Hepatic stellate cell (primary cell): ENCODE data around the gene BRD4.

Experiments
- DNase-seq: peaks from one replicate; pipeline ENCODE4 v3.0.0; 2011; ENCODE audit warnings: low spot score

Gene BRD4

DNA sequence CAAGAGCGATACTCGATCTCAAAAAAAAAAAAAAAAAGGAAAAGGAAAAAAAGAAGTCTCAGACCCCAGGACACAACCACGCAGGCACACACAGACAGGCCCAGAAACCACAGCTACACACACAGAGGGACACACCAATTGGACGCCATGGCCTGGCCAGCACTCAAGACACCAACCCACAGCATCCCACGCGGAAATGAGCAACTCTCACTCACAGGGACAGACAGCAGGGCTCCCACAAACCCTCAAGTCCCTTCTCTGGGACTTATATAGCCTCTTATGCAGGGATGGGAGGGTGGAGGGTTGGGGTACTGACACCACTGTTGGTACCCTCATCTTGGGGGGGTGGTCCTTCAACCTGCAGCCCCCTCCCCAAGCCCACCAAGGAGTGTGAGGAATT is 137.4 kb downstream of the BRD4 start:
- DNase-seq = peak; percentile 80

DNA sequence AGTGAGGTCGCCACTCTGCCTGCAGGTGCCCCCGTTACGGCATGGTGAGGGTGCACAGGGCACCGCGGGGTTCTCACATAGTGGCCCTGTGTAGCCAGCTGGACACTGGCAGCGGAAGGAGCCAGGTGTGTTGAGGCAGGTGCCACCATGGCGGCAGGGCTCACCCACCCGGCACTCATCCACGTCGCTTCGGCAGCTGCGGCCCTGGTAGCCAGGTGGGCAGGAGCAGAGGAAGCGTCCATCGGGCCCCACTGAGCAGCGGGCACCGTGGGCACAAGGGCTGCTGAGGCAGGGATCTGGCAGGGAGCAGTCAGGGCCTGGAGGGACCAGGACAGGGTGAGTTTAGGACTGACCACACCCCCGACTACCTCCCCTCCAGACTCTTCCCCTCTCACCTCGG is 140.4 kb downstream of the BRD4 start:
- no peak for DNase-seq

DNA sequence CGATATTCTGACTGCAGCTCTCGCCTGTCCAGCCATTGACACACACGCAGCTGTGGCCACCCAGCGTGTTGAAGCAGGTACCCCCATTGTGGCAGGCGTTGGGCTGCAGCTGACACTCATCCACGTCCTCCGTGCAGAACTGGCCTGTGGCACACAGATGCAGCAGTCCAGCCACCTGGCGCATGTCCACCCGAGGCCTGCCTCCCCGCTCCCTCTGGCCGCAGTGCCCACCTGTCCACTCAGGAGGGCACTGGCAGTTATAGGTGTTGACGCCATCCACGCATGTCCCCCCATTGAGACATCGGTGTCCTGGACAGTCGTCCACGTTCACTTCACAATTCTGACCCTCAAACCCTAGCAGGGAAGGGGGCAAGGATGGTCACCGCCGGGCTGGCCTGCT is 140.8 kb downstream of the BRD4 start:
- DNase-seq = no peak

DNA sequence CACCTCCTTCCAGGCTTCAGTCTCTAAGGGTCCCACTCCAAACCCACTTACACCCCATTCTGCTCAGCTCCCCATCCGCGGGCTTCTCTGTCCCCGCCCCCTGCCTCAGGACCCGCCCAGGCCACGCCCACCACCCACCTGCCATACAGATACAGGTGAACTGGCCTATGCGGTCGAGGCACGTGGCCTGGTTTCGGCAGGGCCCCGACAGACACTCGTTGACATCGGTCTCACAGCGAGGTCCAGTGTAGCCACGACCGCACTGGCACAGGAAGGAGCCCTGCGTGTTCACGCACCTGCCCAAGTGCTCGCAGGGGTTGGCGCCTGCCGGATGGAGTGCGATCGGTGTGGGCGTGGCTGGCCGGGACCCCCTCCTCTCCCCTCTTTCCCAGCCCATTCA is 143.5 kb downstream of the BRD4 start:
- no peak for DNase-seq

DNA sequence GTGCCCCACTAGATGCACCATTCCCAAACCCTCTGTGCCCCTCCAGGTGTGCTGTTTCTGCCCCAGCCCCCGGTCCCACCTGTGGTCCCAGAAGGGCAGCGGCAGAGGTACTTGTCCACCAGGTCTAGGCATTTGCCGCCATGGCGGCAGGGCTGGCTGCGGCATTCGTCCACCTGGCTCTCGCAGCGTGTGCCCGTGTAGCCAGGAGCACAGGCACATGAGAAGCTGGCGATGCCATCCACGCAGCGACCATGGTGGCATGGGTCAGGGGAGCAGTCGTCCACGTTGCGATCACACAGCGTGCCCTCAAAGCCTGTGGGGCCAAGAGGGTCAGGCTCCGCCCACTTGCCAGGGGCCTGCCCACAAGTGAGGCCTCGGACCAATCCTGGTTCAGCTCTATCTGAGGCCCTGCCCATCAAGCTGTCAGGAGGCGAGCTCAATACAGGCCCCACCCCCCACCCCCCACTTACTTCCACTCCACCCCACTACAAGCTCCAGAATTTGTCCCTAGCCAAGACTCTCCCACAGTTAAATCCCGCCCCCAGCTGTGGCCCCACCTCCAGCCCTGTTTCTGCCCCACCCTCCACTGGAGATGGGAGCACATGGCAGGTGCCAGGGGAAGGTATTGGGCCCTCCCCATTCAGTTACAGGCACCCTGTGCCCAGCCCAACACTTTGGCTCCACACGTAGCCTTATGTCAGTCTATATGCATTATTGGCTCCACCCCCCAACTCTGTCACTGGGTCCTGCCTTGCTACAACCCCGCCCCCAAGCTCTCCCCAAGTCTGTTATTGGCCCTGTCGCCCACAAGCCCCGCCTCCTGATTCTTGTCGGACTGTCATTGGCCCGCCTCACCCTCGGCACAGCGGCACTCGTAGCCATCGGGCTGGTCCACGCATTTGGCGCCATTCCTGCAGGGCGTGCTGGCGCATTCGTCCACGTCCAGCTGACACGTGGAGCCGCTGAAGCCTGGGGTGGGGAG is 145.0 kb downstream of the BRD4 start:
- DNase-seq = peak; percentile 74
